Esophagus mucosa (tissue), 1 donor: ENCODE measurements around the gene TAF10. TPM values are rescaled to one million over a fixed set of nuclear protein-coding genes. Genes with fewer than 3 reads are reported as not detected.
A peak's percentile ranks its signal among the peaks of the same experiment; 100 is the strongest.

Source experiments
- ATAC-seq: fragments of 200-7000 bp; cut with Tn5 transposase; one replicate; pipeline ENCODE4 v1.9.1; 2020
- total RNA-seq: library from RNA; stranded (reverse); gene quantifications from one replicate; pipeline ENCODE4 v1.2.4, GENCODE V29; 2023
- donor health status: DM: yes; HTN: yes; CAD: no.

The TAF10 gene
- total RNA-seq = 101 TPM

- peak; percentile 98 for ATAC-seq
Measured at GRCh38 chr11:6612213-6613041, at the start of gene TAF10. Gene TAF10 (minus strand): TSS chr11:6612216. CDS start chr11:6612189, 27 bp downstream.

GRCh38 chr11:6660712-6661111 is 48.7 kb upstream of the TAF10 start:
- no peak for ATAC-seq

GRCh38 chr11:6658647-6659046 is 46.6 kb upstream of the TAF10 start:
- ATAC-seq = no peak

GRCh38 chr11:6657346-6657745 is 45.3 kb upstream of the TAF10 start:
- no peak for ATAC-seq

GRCh38 chr11:6656936-6657335 is 44.9 kb upstream of the TAF10 start:
- no peak for ATAC-seq

GRCh38 chr11:6656584-6656915 is 44.5 kb upstream of the TAF10 start:
- ATAC-seq = no peak

GRCh38 chr11:6655790-6656583 is 44.0 kb upstream of the TAF10 start, which contains the start of gene DCHS1:
Gene DCHS1 (minus strand): TSS chr11:6655809. CDS start chr11:6641613, 14,196 bp downstream.
- ATAC-seq = no peak

GRCh38 chr11:6655020-6655789 is 43.2 kb upstream of the TAF10 start:
- ATAC-seq = peak; percentile 30

GRCh38 chr11:6654281-6655019 is 42.4 kb upstream of the TAF10 start:
- no peak for ATAC-seq

- no peak for ATAC-seq
Measured at GRCh38 chr11:6653656-6654055, 41.6 kb upstream of the TAF10 start.

- no peak for ATAC-seq
Measured at GRCh38 chr11:6653097-6653496, 41.1 kb upstream of the TAF10 start.

GRCh38 chr11:6652182-6652581 is 40.2 kb upstream of the TAF10 start:
- ATAC-seq = no peak

- ATAC-seq = no peak
Measured at GRCh38 chr11:6650980-6651379, 39.0 kb upstream of the TAF10 start.

- ATAC-seq = no peak
Measured at GRCh38 chr11:6650104-6650503, 38.1 kb upstream of the TAF10 start.

GRCh38 chr11:6648501-6648900 is 36.5 kb upstream of the TAF10 start:
- ATAC-seq = no peak

GRCh38 chr11:6647836-6648235 is 35.8 kb upstream of the TAF10 start:
- ATAC-seq = no peak

- ATAC-seq = peak; percentile 25
Measured at GRCh38 chr11:6646918-6647679, 35.1 kb upstream of the TAF10 start.

GRCh38 chr11:6646576-6646917 is 34.5 kb upstream of the TAF10 start:
- ATAC-seq = peak; percentile 28

- ATAC-seq = peak; percentile 22
Measured at GRCh38 chr11:6646071-6646470, 34.1 kb upstream of the TAF10 start.

- no peak for ATAC-seq
Measured at GRCh38 chr11:6642957-6643356, 30.9 kb upstream of the TAF10 start.

GRCh38 chr11:6640985-6641701 is 29.1 kb upstream of the TAF10 start:
- no peak for ATAC-seq
